ENCODE measurements around the gene CYB561.

Gene CYB561

DNA sequence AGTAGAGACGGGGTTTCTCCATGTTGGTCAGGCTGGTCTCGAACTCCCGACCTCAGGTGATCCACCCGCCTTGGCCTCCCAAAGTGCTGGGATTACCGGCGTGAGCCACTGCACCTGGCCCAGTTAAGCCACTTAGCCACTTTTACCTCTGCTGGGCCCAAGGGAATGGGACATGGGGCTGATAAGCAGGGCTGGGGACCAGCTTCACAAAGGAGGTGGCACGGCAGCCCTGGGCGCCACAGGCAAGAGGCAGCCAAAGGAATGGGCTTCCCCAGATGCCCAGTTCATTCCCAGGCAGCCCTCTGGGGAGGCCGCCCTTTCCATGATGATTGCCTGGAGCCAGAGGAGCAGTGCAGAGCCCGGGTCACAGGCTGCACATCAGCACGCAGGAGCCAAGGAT is 5.0 kb upstream of the CYB561 start:
- no peak for DNase-seq (ENCODE audit: low read depth in 2 of 2)

DNA sequence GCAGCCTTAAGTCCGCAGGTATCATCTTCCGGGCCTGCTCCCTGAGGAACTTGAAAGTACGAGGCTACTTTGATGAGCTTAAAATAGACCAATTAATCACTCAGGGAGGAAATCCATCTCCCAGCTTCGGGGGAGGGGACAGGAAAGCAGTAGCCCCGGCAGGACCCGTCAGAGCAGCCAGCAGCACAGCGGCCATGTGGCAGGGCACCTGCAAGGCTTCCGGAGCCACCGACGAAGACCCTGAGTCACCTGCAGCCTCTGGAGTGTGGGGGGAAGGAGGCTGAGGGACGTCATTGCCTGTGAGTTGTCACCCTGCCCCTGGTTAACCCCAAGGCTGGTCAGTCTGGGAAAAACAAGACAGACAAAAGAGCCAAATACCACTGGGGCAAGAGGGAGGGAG is 4.4 kb upstream of the CYB561 start:
- DNase-seq (ENCODE audit: low read depth in 2 of 2), result no peak

DNA sequence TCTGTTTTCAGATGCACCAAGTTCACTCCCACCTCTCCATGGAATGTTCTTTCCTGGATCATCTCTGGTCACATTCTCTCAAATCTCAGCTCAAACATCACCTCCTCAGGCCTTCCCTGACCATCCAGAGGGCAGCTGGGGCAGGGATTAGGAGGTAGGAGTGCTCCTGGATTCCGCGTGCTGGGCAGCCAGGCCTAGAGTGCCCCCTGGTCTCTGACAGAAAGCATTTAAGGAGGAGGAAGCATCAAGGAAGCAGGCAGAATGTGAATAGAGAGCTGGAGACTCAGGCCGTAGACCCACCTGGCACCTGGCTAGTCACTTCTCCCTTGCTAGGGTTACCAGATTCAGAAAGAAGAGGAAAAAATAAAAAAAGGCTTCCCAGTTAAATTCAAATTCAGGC is 2.5 kb upstream of the CYB561 start:
- DNase-seq (ENCODE audit: low read depth in 2 of 2), result no peak

DNA sequence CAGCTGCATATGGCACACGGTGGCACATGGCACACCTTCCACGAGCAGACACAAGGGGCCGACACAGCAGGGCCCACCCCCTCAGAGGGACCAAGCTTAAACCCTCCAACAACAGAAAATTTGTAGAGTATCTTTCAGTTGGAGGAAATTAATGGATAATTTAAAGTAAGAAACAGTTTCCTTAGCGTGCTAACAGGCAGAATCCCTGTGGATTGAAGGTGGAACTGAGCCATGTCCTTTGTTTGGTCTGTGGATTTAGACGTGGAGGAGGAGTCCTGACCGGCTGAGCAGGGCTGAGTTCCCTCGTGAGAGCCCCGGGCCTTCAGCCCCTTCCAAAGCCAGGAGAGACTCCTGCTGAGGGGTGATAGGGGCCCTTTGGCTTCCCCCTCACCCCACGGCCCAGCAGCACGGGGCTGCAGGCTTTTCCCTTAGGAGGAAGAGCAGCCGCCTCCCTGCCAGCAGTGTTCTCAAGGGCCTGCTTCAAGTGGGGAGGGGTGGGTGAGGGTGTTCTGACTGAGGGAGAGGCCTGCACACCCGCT is 1.4 kb upstream of the CYB561 start:
- no peak for DNase-seq (ENCODE audit: low read depth in 2 of 2)

DNA sequence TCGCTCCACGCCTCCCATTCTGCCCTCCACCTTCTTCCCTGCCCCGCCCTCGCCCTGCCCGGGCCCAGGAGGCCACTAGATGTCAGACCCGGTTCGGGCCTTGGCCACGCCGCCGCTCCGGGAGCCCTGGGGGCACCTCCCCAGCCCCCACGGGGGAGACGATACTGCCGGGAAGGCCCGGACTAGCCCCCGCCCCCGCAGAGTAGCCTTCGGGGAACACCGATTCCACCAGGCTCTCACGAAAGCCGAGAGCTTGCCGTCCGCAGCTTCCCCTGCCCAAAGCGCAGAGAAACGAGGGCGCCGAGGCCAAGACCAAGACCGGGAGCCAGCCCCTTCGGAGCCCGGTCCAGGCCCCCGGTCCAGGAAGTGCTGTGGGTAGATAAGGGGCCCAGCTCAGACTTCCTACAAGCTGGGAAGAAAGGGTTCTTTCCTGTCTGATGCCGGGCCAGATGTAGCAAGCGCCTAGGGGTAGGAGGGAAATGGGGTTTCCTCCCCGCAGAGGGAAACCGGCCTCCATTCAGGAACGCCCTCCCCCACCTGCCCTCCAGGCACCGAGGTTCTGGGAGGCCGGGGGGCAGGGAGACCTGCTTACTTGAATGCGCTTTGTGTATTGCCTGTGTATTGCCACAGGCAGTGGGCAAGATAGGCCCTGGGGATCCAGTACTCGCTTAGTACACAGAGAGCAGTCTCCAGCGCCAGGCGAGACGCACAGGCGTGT is 806 bp upstream of the CYB561 start:
- peak in 1 of 2 donors; percentile 15 for DNase-seq (ENCODE audit: low read depth in 2 of 2)

DNA sequence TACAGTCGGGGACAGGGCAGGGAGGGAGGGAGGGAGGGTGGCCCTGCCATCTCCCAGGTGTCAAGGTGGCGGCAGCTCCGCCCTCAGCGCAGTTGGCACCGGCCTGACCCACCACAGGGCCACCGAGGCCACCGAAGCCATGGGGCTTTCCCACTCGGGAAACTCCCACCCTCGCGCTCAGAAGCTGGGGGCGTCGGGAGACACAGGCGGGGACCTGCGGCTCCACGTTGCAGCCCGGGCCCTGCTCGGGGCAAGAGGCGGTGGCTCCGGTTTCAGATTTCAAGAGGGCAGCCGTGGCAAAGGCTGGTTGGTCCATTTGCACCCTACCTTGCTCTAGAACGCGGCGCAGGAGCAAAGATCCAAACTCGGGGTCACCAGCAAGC is 544 bp downstream of the CYB561 start:
- peak in 1 of 2 donors; percentile 35 for DNase-seq (ENCODE audit: low read depth in 2 of 2)

DNA sequence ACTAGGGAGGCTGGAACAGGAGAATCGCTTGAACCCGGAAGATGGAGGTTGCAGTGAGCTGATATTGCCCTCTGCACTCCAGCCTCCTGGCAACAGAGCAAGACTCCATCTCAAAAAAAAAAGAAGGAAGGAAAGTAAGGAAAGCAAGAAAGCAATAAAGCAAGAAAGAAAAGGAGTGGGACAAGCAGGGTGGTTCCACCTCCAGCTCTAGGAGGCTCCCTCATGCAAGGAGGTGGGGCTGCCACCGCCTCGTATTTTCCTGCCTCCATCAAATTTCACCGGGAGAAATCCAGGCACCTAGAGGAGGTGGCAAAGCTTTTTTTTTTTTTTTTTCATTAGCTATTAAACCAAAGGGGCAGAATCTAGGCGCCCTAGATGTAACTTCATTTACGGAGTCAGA is 1.0 kb downstream of the CYB561 start:
- DNase-seq (ENCODE audit: low read depth in 2 of 2), result no peak

DNA sequence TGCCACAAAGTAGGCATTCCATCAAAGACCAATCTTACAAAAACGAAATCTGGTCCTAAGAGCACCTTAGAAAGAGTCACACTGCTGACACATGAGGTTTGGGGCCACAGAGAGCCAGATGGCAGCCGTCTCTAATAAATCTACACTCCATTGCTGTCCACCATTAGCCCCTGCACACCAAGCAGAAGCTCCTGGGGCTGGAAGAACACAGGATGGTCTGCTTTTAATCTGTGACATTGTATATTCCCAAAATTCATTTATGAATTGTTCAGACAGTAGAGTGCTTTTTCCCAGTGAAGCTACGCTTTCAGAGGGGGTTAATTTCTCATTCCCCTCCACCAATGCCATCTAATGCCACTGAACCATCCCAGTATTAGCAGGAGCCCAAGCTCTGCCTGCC is 1.6 kb downstream of the CYB561 start:
- no peak for DNase-seq (ENCODE audit: low read depth in 2 of 2)

DNA sequence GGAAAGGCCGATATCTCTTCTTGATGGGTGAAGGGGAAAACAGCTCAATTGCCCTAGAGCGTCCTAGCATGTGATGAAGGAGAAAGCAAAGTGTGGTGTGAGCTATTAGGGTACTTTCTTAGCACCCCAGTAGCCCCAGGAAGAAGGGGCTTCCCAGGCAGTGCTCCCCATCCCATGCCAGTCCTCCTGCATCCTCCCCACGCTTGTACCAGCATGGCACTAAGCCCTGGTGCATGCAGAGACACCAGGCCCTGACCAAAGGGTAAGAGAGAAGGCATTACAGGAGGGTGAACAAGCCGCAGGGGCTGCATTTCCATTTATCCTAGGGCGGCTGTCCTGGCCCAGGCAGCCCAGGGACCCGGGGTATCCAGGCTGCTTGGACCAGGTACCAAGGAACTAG is 3.1 kb downstream of the CYB561 start:
- no peak for DNase-seq (ENCODE audit: low read depth in 2 of 2)

DNA sequence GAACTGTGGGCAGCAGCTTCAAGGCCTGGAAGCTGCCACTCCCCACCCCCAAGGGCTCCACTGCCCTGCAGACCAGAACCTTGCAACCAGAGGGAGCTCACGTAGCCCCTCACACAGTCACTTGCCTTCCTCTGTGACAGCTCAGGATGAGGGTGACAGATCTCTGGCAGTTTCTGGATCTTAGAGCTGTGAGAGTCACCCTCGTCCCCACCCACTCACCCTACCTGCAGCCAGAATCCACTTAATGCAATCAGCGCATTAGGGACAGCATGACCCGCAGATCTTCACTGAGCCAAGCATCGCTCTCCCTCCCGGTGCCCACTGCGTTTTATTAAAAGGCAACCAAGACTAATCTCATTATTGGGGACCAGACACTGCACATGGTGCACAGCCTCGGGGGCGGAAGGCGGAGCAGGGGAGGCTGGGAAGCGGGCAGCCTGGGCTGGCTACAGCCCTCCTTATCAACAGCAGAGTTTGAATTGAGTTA is 3.5 kb downstream of the CYB561 start:
- DNase-seq (ENCODE audit: low read depth in 2 of 2), result no peak

DNA sequence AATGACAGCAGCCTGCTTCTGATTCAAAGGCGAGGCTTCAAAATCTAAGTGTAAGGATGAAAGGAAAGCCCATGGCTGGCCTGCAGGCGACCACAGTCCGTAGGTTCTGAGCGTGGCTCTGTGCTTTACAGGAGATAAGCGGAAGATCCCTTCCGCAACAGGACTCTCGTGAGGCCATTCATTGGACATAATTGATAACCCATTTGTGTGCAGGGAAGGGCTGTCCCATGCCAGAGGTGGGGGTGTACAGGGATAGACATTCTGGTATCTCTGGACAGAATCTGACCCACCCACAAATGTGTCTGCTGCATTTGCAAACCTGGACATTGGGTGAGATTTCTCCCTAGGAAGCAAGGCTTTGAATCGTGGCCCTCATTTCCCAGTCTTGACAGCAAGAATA is 4.0 kb downstream of the CYB561 start:
- no peak for DNase-seq (ENCODE audit: low read depth in 2 of 2)

DNA sequence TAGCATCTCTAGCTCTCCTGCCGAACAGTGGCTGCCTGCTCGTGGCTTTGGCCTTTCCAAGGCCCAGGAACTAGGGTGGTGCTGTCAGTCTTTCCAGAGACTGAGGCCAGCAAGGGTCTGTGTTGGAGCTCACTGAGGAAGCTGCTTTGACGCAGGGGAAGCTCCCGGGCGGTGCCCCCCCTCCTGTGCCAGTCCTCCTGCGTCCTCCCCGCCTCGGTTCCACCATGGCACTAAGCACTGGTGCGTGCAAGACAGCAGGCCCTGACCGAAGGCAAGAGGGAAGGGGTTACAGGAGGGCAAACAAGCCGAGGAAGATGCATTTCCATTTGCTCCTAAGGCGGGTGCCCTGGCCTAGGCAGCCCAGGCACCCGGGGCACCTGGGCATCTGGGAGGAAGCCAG is 4.5 kb downstream of the CYB561 start:
- no peak for DNase-seq (ENCODE audit: low read depth in 2 of 2)

DNA sequence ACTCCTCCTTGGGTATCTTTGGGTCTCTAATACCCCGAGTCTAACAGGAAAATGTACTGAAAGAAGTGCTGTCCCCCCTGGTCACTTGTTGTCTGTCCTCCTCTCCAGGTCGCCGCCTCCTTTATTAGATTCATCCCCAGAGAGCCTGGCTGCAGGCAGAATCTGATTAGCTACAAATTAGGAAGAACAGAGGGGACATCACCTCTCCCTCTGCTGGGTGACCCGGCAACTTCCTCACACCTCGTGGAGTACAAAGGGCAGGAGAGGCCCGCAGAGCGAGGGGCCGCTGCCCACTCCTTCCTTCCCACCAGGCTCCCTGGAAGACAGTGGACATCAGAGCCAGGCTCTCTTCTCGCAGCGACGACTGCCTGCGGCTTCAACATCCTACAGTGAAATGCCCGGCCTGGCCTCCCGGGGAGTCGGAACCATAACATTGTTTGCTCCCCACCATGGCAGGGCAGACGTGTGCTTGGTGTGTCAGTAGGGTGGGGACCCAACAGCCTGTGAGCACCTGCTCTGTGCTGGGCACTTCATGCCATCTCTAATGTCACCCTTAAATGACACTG is 5.3 kb downstream of the CYB561 start:
- DNase-seq (ENCODE audit: low read depth in 2 of 2), result no peak

DNA sequence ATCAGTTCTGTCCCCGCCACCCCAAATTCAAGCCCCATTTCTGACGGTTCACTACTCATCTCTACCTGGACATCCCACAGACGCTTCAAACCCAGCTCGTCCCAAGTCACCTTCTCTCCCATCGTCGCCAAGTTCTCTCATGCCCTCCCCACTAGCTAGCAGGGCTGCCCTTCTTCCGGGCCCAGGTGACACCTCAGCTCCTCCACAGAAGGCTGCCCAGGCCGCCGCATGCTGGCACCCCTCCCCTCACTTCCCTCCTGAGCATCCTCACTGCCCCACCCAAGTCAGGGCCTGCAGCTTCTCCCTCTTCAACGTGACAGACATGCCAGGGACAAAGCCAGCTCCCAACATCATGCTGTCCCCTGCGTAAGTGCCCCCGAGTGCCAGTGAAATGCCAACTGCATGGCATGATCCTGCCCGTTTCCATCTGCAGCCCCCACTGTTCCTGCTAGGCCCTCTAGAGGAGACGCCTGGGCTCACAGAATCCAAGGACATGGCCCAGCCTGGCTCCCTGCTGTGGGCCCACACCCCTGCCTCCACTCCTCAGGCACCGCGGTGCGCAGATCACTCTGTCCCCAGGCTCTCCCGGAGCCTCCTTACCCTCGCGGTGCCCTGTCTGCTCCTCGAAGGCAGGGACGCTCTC is 5.9 kb downstream of the CYB561 start:
- no peak for DNase-seq (ENCODE audit: low read depth in 2 of 2)

DNA sequence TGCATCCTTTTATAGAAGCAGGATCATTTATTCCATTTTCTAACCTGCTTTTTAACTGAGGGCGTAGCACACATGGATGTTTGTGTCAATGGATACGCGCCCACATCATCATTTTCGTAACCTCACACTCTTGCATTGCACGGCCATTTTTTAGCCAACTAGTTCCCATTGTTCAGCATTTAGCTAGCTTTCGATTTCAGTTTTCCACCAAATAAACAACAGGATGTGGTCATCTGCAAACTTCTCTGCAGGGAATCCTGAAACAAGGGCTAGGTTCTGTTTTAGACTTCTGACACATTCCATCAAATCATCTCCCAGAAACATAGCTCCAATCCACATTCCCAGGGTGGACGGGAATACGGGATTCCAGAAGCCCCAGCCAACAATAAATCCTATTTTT is 6.4 kb downstream of the CYB561 start:
- no peak for DNase-seq (ENCODE audit: low read depth in 2 of 2)

DNA sequence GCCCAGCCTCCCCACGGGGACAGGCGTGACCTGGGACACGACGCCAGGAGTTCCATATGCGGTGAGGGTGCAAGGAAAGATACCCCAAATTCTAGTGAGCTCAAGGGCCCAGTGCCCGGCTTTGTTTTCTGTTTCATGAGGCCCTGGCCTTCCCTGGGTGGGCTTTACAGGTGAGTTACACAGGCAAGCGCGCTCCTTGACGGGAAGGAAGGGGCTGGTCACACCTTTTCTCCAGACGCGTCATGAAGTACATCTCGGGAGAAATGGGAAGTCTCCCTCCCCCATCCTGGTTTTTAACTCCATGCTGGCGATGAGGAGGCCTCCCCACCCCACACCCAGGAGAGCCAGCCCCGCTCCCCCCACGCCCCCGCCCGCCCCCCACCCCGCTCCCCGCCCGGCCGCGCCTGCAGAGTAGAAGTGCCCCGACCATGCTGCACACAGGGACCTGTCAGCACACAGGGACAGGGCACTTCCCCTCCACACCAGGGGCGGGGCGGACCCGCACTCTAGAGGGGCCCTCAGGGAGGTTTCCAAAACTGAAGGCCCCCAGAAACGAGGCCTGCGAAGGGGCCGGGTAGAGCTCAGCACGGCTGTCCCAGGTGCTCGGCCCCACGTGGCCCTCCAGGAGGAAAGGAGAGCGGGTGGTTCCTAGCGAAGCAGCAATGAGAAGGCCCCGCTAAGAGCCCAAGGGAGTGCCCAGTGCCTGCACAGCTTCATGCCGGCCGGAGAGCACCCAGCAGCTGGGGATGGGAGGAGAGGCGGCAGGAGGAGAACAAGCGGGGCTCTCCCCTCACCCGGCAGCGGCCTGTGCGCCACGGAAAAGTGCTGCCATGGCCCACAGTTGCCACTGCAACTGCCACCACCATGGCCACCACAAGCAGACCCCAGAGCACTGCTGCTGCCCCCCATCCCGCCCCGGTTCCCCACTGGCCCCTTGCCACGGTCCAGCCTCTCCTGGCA is 7.7 kb downstream of the CYB561 start:
- no peak for DNase-seq (ENCODE audit: low read depth in 2 of 2)

DNA sequence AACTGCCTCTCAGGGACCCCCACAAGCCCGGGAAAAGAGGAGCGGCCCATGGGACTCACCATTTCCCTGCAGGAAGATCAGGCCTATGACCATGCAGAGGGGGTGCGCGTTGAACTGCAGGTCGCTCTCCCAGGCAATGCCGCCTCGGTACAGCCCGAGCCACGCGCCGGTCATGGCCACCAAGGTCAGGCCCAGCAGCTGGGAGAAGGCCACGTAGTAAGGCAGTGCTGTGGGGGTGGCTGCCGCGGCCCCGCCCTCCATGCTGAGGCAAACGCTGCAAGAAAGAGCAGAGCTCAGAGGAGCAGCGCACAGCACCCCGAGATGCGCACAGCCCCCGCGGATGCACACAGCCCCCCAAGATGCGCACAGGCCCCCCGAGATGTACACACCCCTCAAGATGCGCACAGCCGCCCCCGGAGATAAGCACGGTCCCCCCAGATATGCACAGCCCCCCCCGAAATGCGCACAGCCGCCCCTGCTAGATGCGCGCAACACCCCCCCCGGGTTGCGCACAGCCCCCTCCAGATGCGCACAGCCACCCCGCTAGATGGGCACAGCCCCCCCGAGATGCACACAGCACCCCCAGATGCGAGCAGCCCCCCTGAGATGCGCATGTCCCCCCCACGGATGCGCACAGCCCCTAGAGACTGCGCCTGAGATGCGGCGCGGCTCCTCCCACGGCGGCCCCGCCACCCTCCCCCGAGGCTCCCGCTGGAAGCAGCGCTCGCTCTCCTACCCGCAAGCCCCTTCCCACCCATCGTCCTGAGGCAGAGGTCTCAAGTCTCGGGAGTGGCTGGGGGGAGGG is 8.6 kb downstream of the CYB561 start:
- DNase-seq (ENCODE audit: low read depth in 2 of 2), result no peak

DNA sequence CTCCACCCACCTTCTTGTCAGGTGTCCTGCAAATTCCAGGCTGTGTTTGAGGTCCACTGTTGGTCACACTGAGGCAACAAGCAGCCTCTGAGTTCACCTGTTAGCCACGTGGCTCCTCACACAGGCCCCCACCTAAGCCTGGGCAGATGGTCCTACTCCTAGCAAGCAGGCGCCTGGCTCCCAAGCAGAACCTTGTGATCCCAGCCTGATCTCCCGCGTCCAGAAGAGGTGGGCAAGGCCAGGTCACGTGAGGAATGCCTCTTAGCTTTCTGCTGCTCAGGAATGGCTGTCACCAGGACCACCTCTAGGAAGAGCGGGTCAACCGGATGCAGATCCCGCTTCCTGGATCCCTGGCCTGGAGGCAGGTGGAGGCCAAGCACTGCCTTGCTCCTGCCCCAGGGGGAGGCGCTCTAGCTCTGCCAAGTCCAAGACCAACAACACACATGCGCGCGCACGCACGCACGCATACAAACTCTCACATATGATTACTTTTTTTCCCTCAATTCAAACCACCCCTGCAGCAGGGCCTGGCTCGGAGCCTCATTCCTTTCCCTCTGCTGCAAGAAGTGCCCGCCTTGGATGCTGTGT is 9.5 kb downstream of the CYB561 start:
- no peak for DNase-seq (ENCODE audit: low read depth in 2 of 2)

DNA sequence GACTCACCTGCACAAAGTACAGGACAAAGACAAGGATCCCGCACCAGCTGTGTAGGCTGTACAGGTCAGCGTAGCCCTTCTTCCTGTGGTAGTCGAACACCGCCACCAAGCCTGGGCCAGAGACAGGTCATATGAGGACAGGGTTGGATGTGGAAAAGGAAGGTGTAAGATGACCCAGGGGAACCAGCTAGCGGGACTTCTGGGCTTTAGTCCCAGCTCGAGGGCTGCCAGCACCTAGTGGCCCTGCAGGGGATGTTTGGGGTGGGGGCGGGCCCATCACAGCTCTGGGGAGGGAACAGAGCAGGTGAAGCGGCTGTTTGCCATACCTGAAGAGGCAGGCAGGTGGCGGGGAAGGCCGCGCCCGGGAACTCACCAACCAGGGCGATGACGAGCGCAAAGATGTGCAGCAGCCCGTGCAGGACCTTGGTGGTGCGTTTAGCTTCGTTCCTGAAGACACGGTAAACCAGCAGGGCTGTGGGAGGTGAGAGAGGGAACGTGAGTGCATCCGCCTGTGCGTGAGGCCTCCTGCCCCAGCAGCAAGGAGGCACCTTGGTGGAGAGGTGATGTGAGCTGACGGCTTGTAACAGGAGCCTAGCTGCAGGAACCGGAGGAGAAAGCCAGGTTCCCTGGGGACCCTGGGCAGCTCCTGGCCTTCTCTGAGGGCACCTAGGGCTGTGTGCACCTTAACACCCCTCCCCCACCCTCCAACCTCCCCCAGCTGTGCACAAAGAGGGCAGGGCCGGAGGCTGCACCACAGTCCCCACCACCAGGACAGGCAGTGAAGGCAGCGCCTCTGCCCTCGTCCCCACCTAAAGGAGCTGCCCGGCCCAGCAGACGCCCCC is 10.2 kb downstream of the CYB561 start:
- DNase-seq (ENCODE audit: low read depth in 2 of 2), result no peak
